ENCODE results near the gene UTP4. TPM values are rescaled to one million over a fixed set of nuclear protein-coding genes. Genes with fewer than 3 reads are reported as not detected.
A peak's percentile ranks its signal among the peaks of the same experiment; 100 is the strongest.

The UTP4 gene
- total RNA-seq, 2 experiments from 2014 or later: 21.1 to 67.3 TPM

- Histone ChIP-seq H3K4me3 (ENCODE audit: low read depth, low read length, poor library complexity, severe bottlenecking) (no peak overlapping the region), H3K4me2 (ENCODE audit: low read length) (peak overlapping the region; percentile 76; the same call in 1 of the 2 replicates), H3K9me2 (ENCODE audit: insufficient read depth, low read length) (no peaks in the 10 kb centered on the region), H3K9me3 (ENCODE audit: low read length) (no peaks in the 10 kb centered on the region), H2AFZ (ENCODE audit: low read length) (no peak overlapping the region), H3K79me2 (ENCODE audit: insufficient read depth, low read depth, low read length) (peaks cover 69% of the 10 kb centered on the region), H3K27ac (ENCODE audit: low read depth, low read length, poor library complexity, severe bottlenecking) (no peak overlapping the region), H3K36me3 (ENCODE audit: insufficient read depth, low read length) (no peaks in the 10 kb centered on the region), H4K20me1 (ENCODE audit: insufficient read depth, low read length) (0 out of 2 replicates have a peak, but pooled peaks cover 14% of the 10 kb centered on the region), H3K4me1 (ENCODE audit: insufficient read depth, low read length, poor library complexity, severe bottlenecking) (peaks cover 28% of the 10 kb centered on the region)
- BruUV-seq (replicated peaks): no TSS peak
- ChIA-PET CTCF (ENCODE audit: unreplicated experiment) (no interaction called here), POLR2A (interaction anchor here (0.6 to 0.7 kb wide), 3 partner anchors 30 to 172 kb away, joined by 3 to 9 read pairs (median 3); no protein-coding TSS in a partner anchor)
- no peak for TF ChIP-seq EZH2phosphoT487 (IDR thresholded peaks at IDR 0.05; ENCODE audit: borderline replicate concordance, low read depth, low read length)
- no peak for TF ChIP-seq CTCF (conservative IDR thresholded peaks at IDR 0.05; ENCODE audit: low read length)
- intact Hi-C loops (cut with micrococcal nuclease; ENCODE audit: unreplicated experiment): no loop called here
- no peak for DNase-seq (ENCODE audit: low spot score)
Measured at GRCh38 chr16:69191136-69191535, 58.7 kb downstream of the UTP4 start.

GRCh38 chr16:69193855-69194254 is 61.4 kb downstream of the UTP4 start:
- Histone ChIP-seq H3K4me2 (ENCODE audit: low read length) (no peak overlapping the region), H3K79me2 (ENCODE audit: insufficient read depth, low read depth, low read length) (peaks cover 68% of the 10 kb centered on the region), H3K36me3 (ENCODE audit: insufficient read depth, low read length) (no peaks in the 10 kb centered on the region), H3K9me3 (ENCODE audit: low read length) (no peaks in the 10 kb centered on the region), H3K4me1 (ENCODE audit: insufficient read depth, low read length, poor library complexity, severe bottlenecking) (peaks cover 22% of the 10 kb centered on the region), H3K9me2 (ENCODE audit: insufficient read depth, low read length) (no peaks in the 10 kb centered on the region), H4K20me1 (ENCODE audit: insufficient read depth, low read length) (0 out of 2 replicates have a peak, but pooled peaks cover 14% of the 10 kb centered on the region), H3K4me3 (ENCODE audit: low read depth, low read length, poor library complexity, severe bottlenecking) (no peak overlapping the region), H2AFZ (ENCODE audit: low read length) (no peak overlapping the region), H3K27ac (ENCODE audit: low read depth, low read length, poor library complexity, severe bottlenecking) (no peak overlapping the region)
- BruUV-seq (replicated peaks): no TSS peak
- DNase-seq (ENCODE audit: low spot score): no peak
- ChIA-PET CTCF (ENCODE audit: unreplicated experiment) (no interaction called here), POLR2A (interaction anchor here (0.5 to 0.6 kb wide), 2 partner anchors 1093 to 1869 kb away, joined by 3 to 6 read pairs; no protein-coding TSS in a partner anchor)
- intact Hi-C loops (cut with micrococcal nuclease; ENCODE audit: unreplicated experiment): no loop called here
- TF ChIP-seq EZH2phosphoT487 (IDR thresholded peaks at IDR 0.05; ENCODE audit: borderline replicate concordance, low read depth, low read length): no peak
- no peak for TF ChIP-seq CTCF (conservative IDR thresholded peaks at IDR 0.05; ENCODE audit: low read length)

GRCh38 chr16:69194488-69194887 is 62.0 kb downstream of the UTP4 start:
- Histone ChIP-seq H3K4me2 (ENCODE audit: low read length) (no peak overlapping the region), H3K9me2 (ENCODE audit: insufficient read depth, low read length) (no peaks in the 10 kb centered on the region), H3K36me3 (ENCODE audit: insufficient read depth, low read length) (no peaks in the 10 kb centered on the region), H3K4me3 (ENCODE audit: low read depth, low read length, poor library complexity, severe bottlenecking) (no peak overlapping the region), H3K9me3 (ENCODE audit: low read length) (no peaks in the 10 kb centered on the region), H3K27ac (ENCODE audit: low read depth, low read length, poor library complexity, severe bottlenecking) (no peak overlapping the region), H3K79me2 (ENCODE audit: insufficient read depth, low read depth, low read length) (peaks cover 61% of the 10 kb centered on the region; the same call in 1 of the 2 replicates), H3K4me1 (ENCODE audit: insufficient read depth, low read length, poor library complexity, severe bottlenecking) (peaks cover 16% of the 10 kb centered on the region), H2AFZ (ENCODE audit: low read length) (no peak overlapping the region), H4K20me1 (ENCODE audit: insufficient read depth, low read length) (0 out of 2 replicates have a peak, but pooled peaks cover 14% of the 10 kb centered on the region)
- BruUV-seq (replicated peaks): no TSS peak
- POLR2A ChIA-PET: no interaction called here
- intact Hi-C loops (cut with micrococcal nuclease; ENCODE audit: unreplicated experiment): no loop called here
- CTCF ChIA-PET (ENCODE audit: unreplicated experiment): no interaction called here
- no peak for TF ChIP-seq CTCF (conservative IDR thresholded peaks at IDR 0.05; ENCODE audit: low read length)
- no peak for TF ChIP-seq EZH2phosphoT487 (IDR thresholded peaks at IDR 0.05; ENCODE audit: borderline replicate concordance, low read depth, low read length)
- no peak for DNase-seq (ENCODE audit: low spot score)

Measured in OCI-LY7 (cell line).